DOHH2 (cell line): ENCODE results near the gene CDK19.

ENCODE experiments used
- EZH2phosphoT487 ChIP-seq: fragments of 200-600 bp; sonication (generic); IDR thresholded peaks from 2 replicates; pipeline ENCODE4 v1.6.1; 2017; ENCODE audit warnings: borderline replicate concordance, mild to moderate bottlenecking, antibody characterized with exemption, low read length, moderate library complexity, mixed read lengths
- TF ChIP-seq, protein P1 (sequence below): fragments of 200-600 bp; sonication (generic); IDR thresholded peaks from one replicate; pipeline ENCODE4 v1.5.1; 2014; ENCODE audit warnings: antibody characterized with exemption, mild to moderate bottlenecking, low read depth, low read length; ENCODE audit not compliant: poor library complexity, severe bottlenecking

DNA sequence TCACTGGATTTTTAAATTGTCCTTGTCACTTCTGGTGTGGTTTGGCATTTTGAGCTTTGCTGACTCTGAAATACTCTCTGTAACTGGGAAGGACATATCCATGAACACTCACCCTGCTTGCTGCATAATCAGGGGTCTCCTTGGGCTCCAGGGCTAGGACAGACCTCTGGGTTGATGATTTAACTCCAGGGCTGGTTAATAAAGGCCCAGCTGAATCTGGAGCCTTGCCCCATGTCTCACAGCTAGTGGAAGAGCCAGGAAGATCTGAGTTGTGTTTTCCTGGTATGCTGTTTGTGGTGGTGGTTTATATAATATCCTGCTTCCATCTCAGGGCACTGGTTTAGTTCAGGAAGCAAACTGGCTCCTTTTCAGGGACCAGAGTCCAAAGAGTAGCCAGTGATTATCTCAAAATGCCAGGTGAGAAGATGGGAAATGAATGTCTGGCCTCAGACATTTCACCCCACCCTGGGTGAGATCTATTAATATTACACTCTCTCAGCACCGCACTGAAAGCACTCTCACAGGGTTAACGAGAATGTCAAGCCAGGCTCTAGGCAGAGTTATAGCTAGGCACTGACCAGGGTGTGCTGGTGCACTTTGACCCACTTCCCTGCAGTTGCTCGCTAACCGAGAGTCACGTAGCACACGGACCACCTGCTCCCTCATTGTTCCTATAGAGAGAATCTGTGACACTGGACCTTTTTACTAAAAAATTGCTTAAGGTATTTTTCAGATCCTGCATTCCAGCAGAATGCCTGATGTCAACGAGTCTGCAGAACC lies 248.7 kb downstream of the CDK19 start:
- TF ChIP-seq, protein P1, sequence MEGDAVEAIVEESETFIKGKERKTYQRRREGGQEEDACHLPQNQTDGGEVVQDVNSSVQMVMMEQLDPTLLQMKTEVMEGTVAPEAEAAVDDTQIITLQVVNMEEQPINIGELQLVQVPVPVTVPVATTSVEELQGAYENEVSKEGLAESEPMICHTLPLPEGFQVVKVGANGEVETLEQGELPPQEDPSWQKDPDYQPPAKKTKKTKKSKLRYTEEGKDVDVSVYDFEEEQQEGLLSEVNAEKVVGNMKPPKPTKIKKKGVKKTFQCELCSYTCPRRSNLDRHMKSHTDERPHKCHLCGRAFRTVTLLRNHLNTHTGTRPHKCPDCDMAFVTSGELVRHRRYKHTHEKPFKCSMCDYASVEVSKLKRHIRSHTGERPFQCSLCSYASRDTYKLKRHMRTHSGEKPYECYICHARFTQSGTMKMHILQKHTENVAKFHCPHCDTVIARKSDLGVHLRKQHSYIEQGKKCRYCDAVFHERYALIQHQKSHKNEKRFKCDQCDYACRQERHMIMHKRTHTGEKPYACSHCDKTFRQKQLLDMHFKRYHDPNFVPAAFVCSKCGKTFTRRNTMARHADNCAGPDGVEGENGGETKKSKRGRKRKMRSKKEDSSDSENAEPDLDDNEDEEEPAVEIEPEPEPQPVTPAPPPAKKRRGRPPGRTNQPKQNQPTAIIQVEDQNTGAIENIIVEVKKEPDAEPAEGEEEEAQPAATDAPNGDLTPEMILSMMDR = no peak
- TF ChIP-seq EZH2phosphoT487 = no peak
